ENCODE results near the gene LTF. TPM values are rescaled to one million over a fixed set of nuclear protein-coding genes. Genes with fewer than 3 reads are reported as not detected.

The LTF gene
- total and polyA plus RNA-seq, 10 of the 15 experiments (the other 5 are each of a cell fraction or from before 2014, with no cell fraction given): 0.03 to 0.31 TPM; not detected in 8

- TF ChIP-seq, protein P1, sequence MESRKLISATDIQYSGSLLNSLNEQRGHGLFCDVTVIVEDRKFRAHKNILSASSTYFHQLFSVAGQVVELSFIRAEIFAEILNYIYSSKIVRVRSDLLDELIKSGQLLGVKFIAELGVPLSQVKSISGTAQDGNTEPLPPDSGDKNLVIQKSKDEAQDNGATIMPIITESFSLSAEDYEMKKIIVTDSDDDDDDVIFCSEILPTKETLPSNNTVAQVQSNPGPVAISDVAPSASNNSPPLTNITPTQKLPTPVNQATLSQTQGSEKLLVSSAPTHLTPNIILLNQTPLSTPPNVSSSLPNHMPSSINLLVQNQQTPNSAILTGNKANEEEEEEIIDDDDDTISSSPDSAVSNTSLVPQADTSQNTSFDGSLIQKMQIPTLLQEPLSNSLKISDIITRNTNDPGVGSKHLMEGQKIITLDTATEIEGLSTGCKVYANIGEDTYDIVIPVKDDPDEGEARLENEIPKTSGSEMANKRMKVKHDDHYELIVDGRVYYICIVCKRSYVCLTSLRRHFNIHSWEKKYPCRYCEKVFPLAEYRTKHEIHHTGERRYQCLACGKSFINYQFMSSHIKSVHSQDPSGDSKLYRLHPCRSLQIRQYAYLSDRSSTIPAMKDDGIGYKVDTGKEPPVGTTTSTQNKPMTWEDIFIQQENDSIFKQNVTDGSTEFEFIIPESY (IDR thresholded peaks at IDR 0.05): no peak
- TF ChIP-seq EED (IDR thresholded peaks at IDR 0.05; ENCODE audit: low read depth) (no peak), TCF7 (IDR thresholded peaks at IDR 0.05; ENCODE audit: borderline replicate concordance) (no peak)
Observed at GRCh38 chr3:46411271-46411670, 53.4 kb downstream of the LTF start (continued).

DNA sequence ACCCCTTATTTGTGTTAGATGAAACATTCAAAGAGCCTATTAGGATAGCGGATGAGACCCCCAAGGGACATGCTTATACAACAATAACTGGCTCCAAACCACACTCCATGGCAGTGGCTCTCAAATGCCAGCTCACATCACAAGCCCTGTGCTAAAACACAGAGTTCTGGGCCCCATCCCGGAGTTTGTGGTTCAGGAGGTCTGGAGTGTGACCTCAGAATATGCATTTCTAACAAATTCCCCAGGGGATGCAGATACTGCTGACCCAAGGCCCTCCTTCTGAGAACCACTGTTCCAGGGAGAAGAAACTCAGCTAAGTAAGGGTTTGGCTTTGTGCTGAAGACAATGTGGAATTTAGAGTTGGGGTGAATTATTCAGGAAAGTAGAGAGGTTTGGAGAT is 54.0 kb downstream of the LTF start:
- WGBS (ENCODE audit: insufficient coverage, insufficient replicate concordance, low lambda C conversion rate, missing lambda C conversion rate): 80% methylated on average over 2 of the region's 2 CpGs
- SMC1A ChIA-PET (ENCODE audit: uncharacterized antibody, unreplicated experiment): interaction anchor here (1.3 kb wide), 1 partner anchor 32 kb away, joined by 3 read pairs; no protein-coding TSS in a partner anchor
- DNase-seq (ENCODE audit: low read depth, low spot score): no peak
- no peak overlapping the region for H3K4me2 ChIP-seq (ENCODE audit: control insufficient read depth, insufficient read depth)
- RAD21 ChIA-PET (ENCODE audit: unreplicated experiment): no interaction called here
- peaks cover 11% of the 10 kb centered on the region for H3K4me1 ChIP-seq (ENCODE audit: control insufficient read depth, insufficient read depth, low read length)
- CTCF ChIA-PET: no interaction called here
- H2AFZ ChIP-seq (ENCODE audit: control insufficient read depth, low read depth, low read length): no peak overlapping the region
- no peak overlapping the region for H3K9ac ChIP-seq (ENCODE audit: control insufficient read depth, insufficient read depth, low read length)
- in situ Hi-C loops (cut with MboI): no loop called here
- FAIRE-seq: no peak
- intact Hi-C loops (cut with micrococcal nuclease; ENCODE audit: unreplicated experiment): no loop called here
- H3K9me3 ChIP-seq (replicated peaks; ENCODE audit: control insufficient read depth, insufficient read depth, low read length): no peaks in the 10 kb centered on the region
- no TSS peak for BruUV-seq (replicated peaks)
- no peak overlapping the region for H3K4me3 ChIP-seq
- no peak for ATAC-seq
- POLR2A ChIA-PET: no interaction called here
- no peaks in the 10 kb centered on the region for H3K36me3 ChIP-seq (ENCODE audit: control insufficient read depth in 2 of 2, insufficient read depth in 2 of 2, low read length in 1 of 2)
- no peaks in the 10 kb centered on the region for H3K79me2 ChIP-seq (ENCODE audit: control insufficient read depth, insufficient read depth, low read length)
- H4K20me1 ChIP-seq (ENCODE audit: control insufficient read depth, insufficient read depth): no peaks in the 10 kb centered on the region
- no peaks in the 10 kb centered on the region for H3K27me3 ChIP-seq (replicated peaks in 1 of 2; ENCODE audit: control insufficient read depth in 2 of 2, insufficient read depth in 2 of 2, low read length in 1 of 2)
- no peak overlapping the region for H3K27ac ChIP-seq (ENCODE audit: control insufficient read depth, insufficient read depth)
- TF ChIP-seq ZBED1 (IDR thresholded peaks at IDR 0.05; ENCODE audit: borderline replicate concordance) (no peak), SP1 (IDR thresholded peaks at IDR 0.05; ENCODE audit: low read depth, low read length) (no peak), SMAD5 (IDR thresholded peaks at IDR 0.05; ENCODE audit: low read depth) (no peak), TCF12 (IDR thresholded peaks at IDR 0.05; ENCODE audit: low read depth, low read length) (no peak), NFXL1 (IDR thresholded peaks at IDR 0.05; ENCODE audit: borderline replicate concordance) (no peak), SMARCA5 (IDR thresholded peaks at IDR 0.05) (no peak), STAT3 (IDR thresholded peaks at IDR 0.05; ENCODE audit: low read depth, low read length) (no peak), ZNF592 (IDR thresholded peaks at IDR 0.05) (no peak), NR2C1 (IDR thresholded peaks at IDR 0.05) (no peak), RUNX3 (IDR thresholded peaks at IDR 0.05; ENCODE audit: low read length) (no peak), FOXM1 (IDR thresholded peaks at IDR 0.05; ENCODE audit: low read depth, low read length) (no peak), NFYB (IDR thresholded peaks at IDR 0.05; ENCODE audit: insufficient read depth, low read depth, low read length) (no peak), CTCF (IDR thresholded peaks at IDR 0.05 in 2 of 3, conservative IDR thresholded peaks at IDR 0.05 in 1 of 3; ENCODE audit: control insufficient read depth in 2 of 3, extremely low read depth in 1 of 3, insufficient read depth in 1 of 3, low read depth in 3 of 3, low read length in 3 of 3) (no peak), MYC (IDR thresholded peaks at IDR 0.05; ENCODE audit: insufficient read depth, insufficient read length, insufficient replicate concordance, low read length, severe bottlenecking) (no peak), WRNIP1 (IDR thresholded peaks at IDR 0.05; ENCODE audit: borderline replicate concordance, low read depth, low read length) (no peak)

All from GM12878 (cell line).